Measurements from ENCODE around the gene OR4D1. TPM values are rescaled to one million over a fixed set of nuclear protein-coding genes. Genes with fewer than 3 reads are reported as not detected.

OR4D1 gene
- total RNA-seq, 1 donor from 2014 or later: not detected

- DNase-seq (ENCODE audit: low read depth in 2 of 2): no peak
These were observed 45.6 kb downstream of the OR4D1 start for GRCh38 chr17:58193641-58194255.

DNA sequence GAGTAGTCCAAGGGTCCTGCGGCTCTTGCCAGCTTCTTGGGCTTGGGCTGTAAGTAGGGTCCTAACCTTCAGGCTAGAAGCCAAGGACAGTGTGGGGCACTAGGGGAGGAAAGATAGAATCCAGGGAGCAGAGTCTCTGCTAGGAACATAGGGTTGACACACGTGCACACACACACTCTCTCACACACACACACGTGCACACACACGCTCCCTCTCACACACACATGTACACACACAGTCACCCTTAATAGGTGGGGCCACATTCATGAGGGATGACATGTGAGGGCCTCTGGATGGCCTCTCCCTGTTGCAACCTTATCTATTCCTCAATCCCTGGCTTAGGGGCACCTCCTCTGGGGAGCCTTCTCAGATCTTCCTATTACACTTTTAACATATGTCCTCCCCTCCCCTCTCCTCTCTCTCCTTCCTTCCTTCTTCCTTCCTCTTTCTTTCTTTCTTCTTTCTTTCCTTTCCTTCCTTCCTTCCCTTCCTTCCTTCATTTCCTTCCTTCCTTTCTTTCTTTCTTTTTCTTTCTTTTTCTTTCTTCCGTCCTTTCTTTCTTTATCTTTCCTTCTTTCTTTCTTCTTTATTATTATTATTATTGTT lies 47.4 kb downstream of the OR4D1 start:
- DNase-seq (ENCODE audit: low read depth in 2 of 2): no peak

GRCh38 chr17:58196610-58197009 lies 48.4 kb downstream of the OR4D1 start:
- DNase-seq (ENCODE audit: low read depth in 2 of 2): no peak

- DNase-seq (ENCODE audit: low read depth in 2 of 2): peak; percentile 51 to 68
These were observed 51.9 kb downstream of the OR4D1 start for GRCh38 chr17:58200024-58200633.

DNA sequence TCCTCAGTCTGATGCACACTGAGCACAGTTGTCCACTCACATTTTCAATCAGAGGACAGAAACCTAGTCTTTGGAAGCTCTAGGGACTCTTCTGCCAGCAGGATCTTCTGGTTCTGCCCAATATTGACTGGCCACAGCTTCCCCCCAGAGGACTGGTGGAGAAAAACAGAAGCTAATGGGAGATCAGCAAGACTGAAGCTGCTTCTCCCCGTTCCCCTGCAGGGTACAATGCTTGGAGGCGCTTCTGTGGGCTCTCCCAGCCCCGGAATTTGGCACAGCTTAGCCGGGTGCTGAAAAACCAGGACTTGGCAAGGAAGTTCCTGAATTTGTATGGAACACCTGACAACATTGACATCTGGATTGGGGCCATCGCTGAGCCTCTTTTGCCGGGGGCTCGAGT lies 54.7 kb downstream of the OR4D1 start:
- no peak for DNase-seq (ENCODE audit: low read depth in 2 of 2)

- DNase-seq (ENCODE audit: low read depth in 2 of 2): no peak
These were observed 56.6 kb downstream of the OR4D1 start for GRCh38 chr17:58204796-58205195.

DNA sequence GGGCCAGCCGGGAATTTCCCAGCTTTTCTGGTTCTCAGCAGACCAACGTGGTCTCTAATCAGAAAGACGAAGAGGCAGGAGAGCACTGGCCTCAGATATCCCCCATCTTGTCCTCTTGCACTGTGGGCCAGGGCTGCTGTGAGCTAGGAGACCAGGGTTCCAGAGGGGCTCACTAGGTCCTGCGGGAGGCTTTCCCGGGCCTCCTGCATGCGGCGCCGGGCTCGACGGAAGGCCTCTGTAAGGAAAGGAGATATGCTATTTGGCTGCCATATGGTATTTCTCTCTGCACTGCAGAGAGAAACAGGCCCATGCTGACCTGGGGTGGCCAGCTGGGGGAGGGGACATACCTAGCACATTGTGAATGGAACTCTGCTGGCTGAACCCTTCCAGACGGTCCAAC lies 57.8 kb downstream of the OR4D1 start:
- DNase-seq (ENCODE audit: low read depth in 2 of 2): no peak

DNA sequence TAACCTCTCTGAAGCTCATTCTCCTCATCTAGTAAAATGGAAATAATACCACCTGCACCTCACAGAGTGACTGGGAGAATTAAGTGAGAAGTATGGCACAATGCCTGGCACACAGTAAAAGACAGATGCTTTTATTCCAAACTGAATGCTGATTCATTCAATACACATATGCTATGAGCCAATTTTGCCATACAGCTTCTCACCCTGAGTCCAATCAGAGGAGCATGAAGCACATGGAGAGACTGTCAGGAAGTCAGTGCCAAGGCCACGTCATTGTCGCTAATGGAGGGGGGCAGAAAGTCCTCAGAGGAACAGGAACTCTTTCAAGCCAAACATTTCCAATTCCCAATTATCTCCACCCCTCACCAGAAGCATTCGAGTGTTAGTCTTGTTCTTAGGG lies 59.3 kb downstream of the OR4D1 start:
- no peak for DNase-seq (ENCODE audit: low read depth in 2 of 2)

DNA sequence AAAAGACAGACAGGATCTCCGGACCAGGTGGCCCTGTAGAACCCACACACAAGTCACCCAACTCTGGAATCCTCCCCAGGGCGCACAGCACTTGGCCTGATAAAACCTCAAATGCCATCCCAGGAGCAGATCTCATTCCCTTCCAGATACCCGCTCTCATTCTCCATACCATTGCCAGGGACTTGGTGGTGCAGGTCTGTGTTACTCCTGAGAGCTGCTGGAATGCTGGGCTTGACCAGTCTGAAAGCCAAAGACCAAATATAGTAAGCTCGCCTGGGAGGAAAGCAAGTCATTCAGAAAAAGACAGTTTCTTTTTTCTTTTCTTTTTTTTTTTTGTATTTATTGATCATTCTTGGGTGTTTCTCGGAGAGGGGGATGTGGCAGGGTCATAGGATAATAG lies 60.2 kb downstream of the OR4D1 start:
- DNase-seq (ENCODE audit: low read depth in 2 of 2): no peak

Other genes with a start within 250 kb of the OR4D1 start
- 3.2 and 4.6 TPM in 2 replicates for gene CUEDC1, start 193.0 kb upstream of the OR4D1 start, total RNA-seq
- gene VEZF1, start 160.1 kb upstream of the OR4D1 start, total RNA-seq: 18.7 and 23.0 TPM in 2 replicates
- 300 and 316 TPM in 2 replicates for gene SRSF1, start 141.1 kb upstream of the OR4D1 start, total RNA-seq
- 8.5 and 14.7 TPM in 2 replicates for gene DYNLL2, start 65.0 kb upstream of the OR4D1 start, total RNA-seq
- gene OR4D2, start 18.6 kb downstream of the OR4D1 start, total RNA-seq: not detected in 2 replicates
- gene EPX, start 44.3 kb downstream of the OR4D1 start, total RNA-seq: not detected in 2 replicates
- gene MKS1, start 70.9 kb downstream of the OR4D1 start, total RNA-seq: 8.1 and 9.6 TPM in 2 replicates
- gene LPO, start 90.2 kb downstream of the OR4D1 start, total RNA-seq: not detected in 2 replicates
- gene MPO, start 132.6 kb downstream of the OR4D1 start, total RNA-seq: 0.22 TPM in 1 of 2 replicates, not detected in the other
- under 0.01 TPM in 1 of 2 replicates, not detected in the other for gene TSPOAP1, start 180.4 kb downstream of the OR4D1 start, total RNA-seq
- 50.8 and 55.0 TPM in 2 replicates for gene SUPT4H1, start 203.8 kb downstream of the OR4D1 start, total RNA-seq

Data from lung microvascular endothelial cell (primary cell).